Urothelium cell line (cell line): ENCODE data around the gene RFTN1.

Experiments
- DNase-seq: peaks from one replicate; pipeline ENCODE4 v3.0.0; 2011; ENCODE audit warnings: low spot score, mixed read lengths
- FAIRE-seq: peaks from 2 replicates; lab custom pipeline; 2011; peaks lifted over from hg19 to GRCh38; lab: Jason Lieb, UNC

The RFTN1 gene

DNA sequence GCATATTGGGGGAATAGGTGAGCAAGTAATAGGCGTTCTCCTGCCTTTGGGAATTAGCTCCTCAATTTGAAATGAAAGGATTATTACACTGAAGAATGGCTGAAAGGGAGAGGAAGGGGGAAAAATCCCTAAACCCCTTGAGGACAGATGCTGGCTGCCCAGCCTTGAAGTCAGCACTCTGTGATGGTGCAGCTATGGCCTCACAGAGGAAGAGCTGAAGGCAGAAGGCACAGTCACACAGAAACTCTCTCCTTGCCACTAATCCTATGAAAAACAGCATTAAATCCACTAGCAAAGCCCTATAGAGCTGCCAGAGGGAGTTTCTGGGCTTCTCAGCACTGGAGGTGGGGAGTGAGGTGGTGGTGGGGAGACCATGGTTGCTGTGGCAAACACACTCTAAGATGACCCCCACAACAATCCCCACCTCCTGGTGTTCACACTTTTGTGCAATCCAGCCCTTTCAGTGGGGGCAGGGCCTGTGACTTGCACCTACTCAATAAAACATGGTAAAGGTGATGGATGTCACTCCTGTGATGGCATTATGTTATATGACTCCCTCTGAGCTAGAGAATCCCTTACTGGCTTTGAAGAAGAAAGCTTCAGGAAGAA lies 101.2 kb downstream of the RFTN1 start:
- no peak for FAIRE-seq

DNA sequence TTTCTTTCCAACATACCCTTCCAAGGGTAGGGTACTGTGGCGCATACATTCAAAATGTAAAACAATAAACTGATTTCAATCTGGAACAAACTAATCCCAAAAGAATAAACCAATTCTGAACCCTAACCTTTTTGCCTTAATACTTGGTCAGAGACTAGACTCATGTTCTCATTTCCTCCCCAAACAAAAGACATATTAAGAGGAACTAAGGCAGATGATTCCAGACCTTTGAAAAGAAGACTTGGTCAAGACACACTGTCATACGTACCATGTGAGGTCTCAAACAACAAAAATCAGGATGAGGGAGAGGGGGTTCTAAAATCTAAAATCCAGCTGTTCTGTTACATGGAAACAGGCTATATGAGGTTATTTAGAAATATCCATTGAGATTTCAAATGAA lies 102.1 kb downstream of the RFTN1 start:
- FAIRE-seq (no peak), DNase-seq (no peak)

More for the DNA sequence above, 101.2 kb downstream of the RFTN1 start:
- no peak for DNase-seq

- no peak for DNase-seq
- FAIRE-seq, result no peak
These were observed 102.8 kb downstream of the RFTN1 start for GRCh38 chr3:16410659-16411058.

GRCh38 chr3:16409032-16409431 lies 104.5 kb downstream of the RFTN1 start:
- no peak for FAIRE-seq

DNA sequence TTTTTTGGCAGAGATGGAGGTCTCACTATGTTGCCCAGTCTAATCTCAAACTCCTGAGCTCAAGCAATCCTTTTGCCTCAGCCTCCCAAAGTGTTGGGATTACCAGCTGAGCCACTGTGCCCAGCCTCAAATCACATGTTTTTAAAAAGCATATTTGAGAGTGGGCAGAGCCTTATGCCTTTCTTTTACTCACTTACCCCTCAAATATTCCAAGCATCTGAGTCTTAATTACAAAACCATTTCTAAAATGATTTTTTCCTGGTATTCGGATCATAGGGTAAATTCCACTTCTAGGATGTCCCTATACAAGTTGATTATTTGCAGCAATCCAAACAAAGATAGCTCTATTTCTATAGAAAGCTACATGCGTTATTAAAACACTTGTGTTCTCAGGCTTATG lies 106.1 kb downstream of the RFTN1 start:
- FAIRE-seq (no peak), DNase-seq (no peak)

More at GRCh38 chr3:16409032-16409431, 104.5 kb downstream of the RFTN1 start:
- no peak for DNase-seq

DNA sequence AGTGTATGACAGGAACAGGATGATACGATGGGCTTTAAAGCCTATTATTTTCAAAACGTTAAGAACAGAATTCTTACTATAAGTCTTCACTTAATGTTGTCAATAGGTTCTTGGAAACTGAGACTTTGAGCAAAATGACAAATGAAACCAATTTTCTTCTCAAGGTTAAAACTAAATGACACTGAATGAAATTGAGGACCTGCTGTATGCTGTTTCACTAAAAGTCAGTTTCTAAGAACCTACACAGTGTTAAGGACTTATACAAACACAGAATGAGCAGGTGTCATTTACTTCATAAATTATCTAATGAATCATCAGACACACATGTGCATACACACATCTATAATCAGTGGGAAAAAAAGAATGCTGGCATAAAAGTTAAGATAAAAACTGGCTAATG lies 106.9 kb downstream of the RFTN1 start:
- FAIRE-seq, result no peak
- DNase-seq, result no peak

DNA sequence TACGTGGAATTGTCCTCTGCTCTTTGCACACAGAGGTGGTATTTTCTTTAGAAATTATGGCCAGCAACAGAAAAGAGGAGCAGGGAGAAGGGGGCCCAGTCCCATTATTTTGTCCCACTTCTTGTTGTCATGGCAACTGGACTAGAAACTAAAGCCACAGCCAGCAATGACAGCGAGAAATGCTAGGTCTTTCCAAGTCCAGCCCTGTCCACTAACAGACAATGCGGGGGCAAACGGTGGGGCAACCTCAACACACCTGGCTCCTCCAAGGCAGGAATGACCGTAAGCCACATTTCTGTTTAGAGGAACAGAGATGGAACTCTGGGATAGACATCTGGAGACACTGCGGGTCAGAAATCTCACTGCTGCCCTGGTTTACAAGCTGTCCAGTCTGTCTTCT lies 107.3 kb downstream of the RFTN1 start:
- DNase-seq, result no peak
- FAIRE-seq, result no peak

GRCh38 chr3:16404349-16404895 lies 109.1 kb downstream of the RFTN1 start:
- DNase-seq, result no peak

DNA sequence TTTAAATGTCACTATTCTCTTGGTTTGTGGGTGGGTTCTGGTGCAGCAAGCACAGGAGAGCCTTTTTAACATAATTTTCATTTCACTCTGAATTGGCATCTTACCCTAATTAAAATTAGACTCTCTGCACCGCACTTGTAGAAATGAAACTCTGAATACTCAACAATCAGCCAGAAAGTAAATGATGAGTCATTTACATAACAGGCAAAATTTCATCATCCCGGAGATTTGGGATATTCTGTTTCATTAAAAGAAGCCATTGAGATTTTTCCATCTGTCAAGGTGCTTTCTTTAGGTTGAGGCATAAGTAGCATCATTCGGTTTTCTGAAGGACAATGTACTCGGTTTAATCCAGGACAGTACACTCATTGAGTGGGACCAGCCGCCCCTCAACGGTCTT lies 111.0 kb downstream of the RFTN1 start:
- no peak for FAIRE-seq
- no peak for DNase-seq

More at GRCh38 chr3:16404349-16404895, 109.1 kb downstream of the RFTN1 start:
- FAIRE-seq, result no peak

DNA sequence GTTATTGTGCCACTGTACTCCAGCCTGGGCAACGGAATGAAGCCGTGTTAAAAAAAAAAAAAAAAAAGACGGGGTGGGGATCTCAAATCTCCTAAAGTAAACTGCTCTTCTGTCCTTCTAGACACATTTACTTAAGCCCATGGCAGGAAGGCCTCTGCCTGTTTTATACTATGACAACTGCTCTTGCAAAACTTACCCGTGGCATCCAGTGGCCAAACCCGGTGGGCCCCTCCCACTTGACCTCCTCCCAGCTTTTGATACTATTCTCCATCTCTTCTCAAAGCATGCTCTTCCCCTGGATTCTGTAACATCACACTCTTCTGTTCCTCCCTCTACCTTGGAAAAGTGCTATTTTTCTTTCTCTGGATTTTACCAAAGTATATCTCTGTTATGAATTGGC lies 112.2 kb downstream of the RFTN1 start:
- FAIRE-seq (no peak), DNase-seq (no peak)

DNA sequence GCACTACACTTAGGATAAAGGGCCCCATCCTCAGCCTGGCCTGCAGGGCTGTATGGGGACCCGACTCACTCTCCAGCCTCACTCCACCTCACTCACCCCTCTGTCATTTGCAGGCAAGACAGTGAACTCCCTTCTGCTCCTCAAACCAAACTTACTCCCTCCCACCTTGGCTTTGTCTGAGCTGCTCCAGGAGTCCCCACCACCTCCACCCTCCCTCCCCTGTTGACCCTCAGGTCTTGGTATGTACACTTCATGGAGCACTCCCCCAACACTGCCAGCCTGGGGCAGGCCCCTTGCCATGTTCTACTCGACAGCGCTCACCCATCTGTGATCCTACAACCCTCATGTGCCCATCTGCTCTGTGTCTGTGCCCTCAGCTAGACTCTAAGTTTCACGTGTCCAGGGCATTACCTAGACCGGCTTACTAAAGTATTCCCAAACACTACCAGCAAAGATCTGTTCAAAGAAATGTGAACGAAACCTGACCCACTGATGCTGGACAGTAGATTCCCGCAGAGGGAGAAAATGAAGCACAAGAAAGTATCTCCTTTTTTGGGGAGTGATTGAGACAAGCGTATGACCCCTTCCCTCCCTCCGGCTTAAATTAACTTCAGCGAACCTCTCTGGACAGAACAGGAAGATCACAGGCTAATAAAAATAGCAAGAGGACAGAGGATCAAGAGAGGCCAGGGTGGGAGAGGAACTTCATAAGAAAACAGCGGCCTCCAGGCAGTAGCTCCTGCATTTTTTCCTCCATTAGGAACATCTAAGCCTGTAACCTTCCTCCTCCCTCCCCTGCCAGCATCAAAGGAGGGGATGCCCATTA lies 113.2 kb downstream of the RFTN1 start:
- no peak for FAIRE-seq
- no peak for DNase-seq

- FAIRE-seq (no peak), DNase-seq (no peak)
These were observed 114.0 kb downstream of the RFTN1 start for GRCh38 chr3:16399473-16399872.

- no peak for FAIRE-seq
- no peak for DNase-seq
These were observed 114.9 kb downstream of the RFTN1 start for GRCh38 chr3:16398648-16399047.

DNA sequence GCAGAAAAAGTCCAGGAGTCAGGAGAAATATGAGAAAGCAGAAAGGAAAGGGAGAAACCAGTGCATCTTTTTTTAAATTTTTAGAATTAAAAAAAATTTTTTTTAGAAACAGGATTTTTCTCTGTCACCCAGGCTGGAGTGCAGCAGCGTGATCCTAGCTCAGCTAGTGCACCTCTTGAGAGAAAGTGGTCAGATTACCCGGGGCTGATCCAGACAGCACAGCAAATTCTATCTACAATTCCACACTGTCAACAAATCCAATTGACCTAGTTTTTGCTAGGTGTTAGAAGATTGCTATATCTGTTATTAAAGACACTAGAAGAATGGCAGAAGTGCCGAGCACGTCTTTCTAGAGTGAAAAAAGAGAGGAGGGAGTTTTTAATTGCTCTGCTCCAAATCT lies 117.3 kb downstream of the RFTN1 start:
- FAIRE-seq (no peak), DNase-seq (no peak)

DNA sequence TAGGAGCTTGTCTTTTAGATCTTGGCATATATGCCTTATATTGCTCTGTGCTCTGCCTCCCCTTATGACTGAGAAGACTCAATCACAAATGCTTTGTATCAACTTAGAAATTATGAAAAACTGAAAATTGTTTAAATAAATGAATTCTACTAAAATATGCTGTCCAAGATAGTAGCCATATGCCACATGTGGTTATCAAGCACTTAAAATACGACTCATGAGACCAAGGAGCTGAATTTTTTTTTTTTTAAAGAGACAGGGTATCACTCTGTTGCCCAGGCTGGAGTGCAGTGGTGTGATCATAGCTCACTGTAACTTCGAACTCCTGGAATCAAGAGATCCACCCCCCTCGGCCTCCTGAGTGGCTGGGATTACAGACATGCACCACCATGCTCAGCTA lies 118.3 kb downstream of the RFTN1 start:
- DNase-seq (no peak), FAIRE-seq (no peak)

- DNase-seq, result no peak
- no peak for FAIRE-seq
These were observed 118.9 kb downstream of the RFTN1 start for GRCh38 chr3:16394639-16395038.

DNA sequence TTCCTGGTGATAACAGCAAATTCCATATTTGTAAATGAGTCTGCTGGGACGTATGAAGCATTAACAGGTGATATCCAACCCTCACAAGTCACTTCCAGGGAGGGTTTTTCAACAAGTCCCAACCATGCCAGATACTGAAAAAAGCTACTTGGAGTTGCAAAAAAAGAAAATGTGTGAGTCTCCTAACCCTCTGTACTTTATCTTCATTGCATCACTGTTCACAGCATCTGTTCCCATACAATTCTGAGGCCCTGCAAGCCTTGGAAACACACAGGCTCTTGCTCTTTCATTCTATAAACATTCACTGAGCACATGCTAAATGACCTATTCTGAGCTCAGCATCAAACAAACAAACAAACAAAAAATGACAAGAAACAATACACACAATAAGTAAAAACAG lies 120.8 kb downstream of the RFTN1 start:
- FAIRE-seq (no peak), DNase-seq (no peak)

DNA sequence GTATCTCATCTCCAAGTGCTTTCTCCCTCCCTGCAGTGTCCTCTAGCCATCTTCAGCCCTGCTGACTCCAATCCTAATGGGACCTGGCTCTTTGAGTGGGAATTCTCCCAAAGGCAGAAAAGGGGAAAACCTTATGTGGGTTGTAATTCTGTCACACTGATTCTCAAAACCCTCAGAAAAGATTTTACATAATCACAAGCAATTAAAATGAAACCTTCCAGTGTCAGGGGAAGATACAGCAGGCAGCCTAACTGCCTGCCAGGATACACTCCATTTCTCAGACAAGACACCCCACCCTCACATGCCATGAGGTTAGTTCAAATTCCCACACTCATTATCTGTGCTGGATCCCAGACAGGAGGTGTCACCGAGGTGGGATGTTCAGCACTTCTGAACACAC lies 121.4 kb downstream of the RFTN1 start:
- no peak for FAIRE-seq

GRCh38 chr3:16390581-16390980 lies 122.9 kb downstream of the RFTN1 start:
- no peak for FAIRE-seq
- DNase-seq, result no peak

More for the DNA sequence above, 121.4 kb downstream of the RFTN1 start:
- DNase-seq, result no peak

GRCh38 chr3:16388850-16389441 lies 124.6 kb downstream of the RFTN1 start:
- DNase-seq (no peak), FAIRE-seq (no peak)

- FAIRE-seq, result no peak
- no peak for DNase-seq
These were observed 126.9 kb downstream of the RFTN1 start for GRCh38 chr3:16386561-16386960.

DNA sequence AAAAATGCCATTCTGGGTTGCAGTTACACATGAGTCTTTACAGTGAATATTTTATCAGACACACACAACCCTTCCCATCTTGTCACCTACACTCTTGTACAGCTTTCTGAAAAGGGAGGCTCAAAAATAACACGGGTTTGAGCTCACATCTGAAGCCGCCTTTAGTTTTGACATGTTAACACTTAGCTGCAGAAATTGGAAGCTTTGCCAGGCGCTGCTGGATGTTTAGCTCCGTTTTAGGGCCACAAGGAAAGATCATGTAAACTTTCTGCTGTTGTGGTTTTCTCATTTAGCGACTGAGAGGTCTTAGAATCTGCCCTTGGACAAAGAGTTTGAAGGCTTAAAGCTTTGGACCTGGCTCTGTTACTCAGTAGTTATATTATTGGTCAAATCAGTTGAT lies 128.3 kb downstream of the RFTN1 start:
- DNase-seq (no peak), FAIRE-seq (no peak)
